Neural progenitor cell (in vitro differentiated cells): ENCODE measurements around the gene ABCA3. TPM values are rescaled to one million over a fixed set of nuclear protein-coding genes. Genes with fewer than 3 reads are reported as not detected.
"Not testable (repeated sequence)": the region's sequence is repeated elsewhere in the genome, so short reads cannot be mapped to it uniquely, and the experiment has no call there.

Experiments used
- DNase-seq: peaks from one replicate; pipeline ENCODE4 v3.0.0-alpha.2; 2016; ENCODE audit warnings: low spot score
- H2AFZ ChIP-seq: fragments of 200-600 bp; sonication (generic); replicated peaks from 2 replicates; pipeline ENCODE4 v1.6.1; 2016; ENCODE audit warnings: antibody characterized with exemption
- H3F3A ChIP-seq: fragments of 200-600 bp; sonication (generic); 2 replicates; pipeline ENCODE4 v1.6.1; 2016; ENCODE audit warnings: antibody characterized with exemption, low read depth
- H3K27ac ChIP-seq: fragments of 200-600 bp; sonication (generic); 2 replicates; pipeline ENCODE4 v1.5.1; 2016; ENCODE audit warnings: mild to moderate bottlenecking
- H3K27me3 ChIP-seq: fragments of 200-600 bp; sonication (generic); 2 replicates; pipeline ENCODE4 v1.6.1; 2016; ENCODE audit warnings: mild to moderate bottlenecking, moderate library complexity
- H3K36me3 ChIP-seq: fragments of 200-600 bp; sonication (generic); 2 replicates; pipeline ENCODE4 v1.5.1; 2016
- H3K4me1 ChIP-seq: fragments of 200-600 bp; sonication (generic); 2 replicates; pipeline ENCODE4 v1.6.1; 2016; ENCODE audit warnings: mixed run types
- H3K4me2 ChIP-seq: fragments of 200-600 bp; sonication (generic); 2 replicates; pipeline ENCODE4 v1.6.1; 2016
- H3K4me3 ChIP-seq: fragments of 200-600 bp; sonication (generic); 2 replicates; pipeline ENCODE4 v1.5.1; 2016
- H3K79me2 ChIP-seq: fragments of 200-600 bp; sonication (generic); 2 replicates; pipeline ENCODE4 v1.6.1; 2016; ENCODE audit warnings: low read depth
- H3K9ac ChIP-seq: fragments of 200-600 bp; sonication (generic); 2 replicates; pipeline ENCODE4 v1.6.1; 2016
- H3K9me3 ChIP-seq: fragments of 200-600 bp; sonication (generic); 2 replicates; pipeline ENCODE4 v1.5.1; 2016; ENCODE audit warnings: low read depth
- H4K20me1 ChIP-seq: fragments of 200-600 bp; sonication (generic); 2 replicates; pipeline ENCODE4 v1.6.1; 2016; ENCODE audit warnings: low read depth
- H3K27ac Mint-ChIP-seq: 3 replicates; pipeline ENCODE4 v1.8.0; 2021; ENCODE audit warnings: mixed read lengths
- H3K27me3 Mint-ChIP-seq: 2 replicates; pipeline ENCODE4 v1.8.0; 2022; ENCODE audit warnings: low read depth, mild to moderate bottlenecking, inconsistent platforms, moderate library complexity, mixed read lengths; ENCODE audit not compliant: insufficient read depth
- H3K36me3 Mint-ChIP-seq: 3 replicates; pipeline ENCODE4 v1.8.0; 2021; ENCODE audit warnings: mixed read lengths
- H3K4me1 Mint-ChIP-seq: 3 replicates; pipeline ENCODE4 v1.8.0; 2021; ENCODE audit warnings: mixed read lengths
- H3K4me3 Mint-ChIP-seq: 3 replicates; pipeline ENCODE4 v1.8.0; 2021; ENCODE audit warnings: mild to moderate bottlenecking, moderate library complexity, mixed read lengths
- H3K9me3 Mint-ChIP-seq: 3 replicates; pipeline ENCODE4 v1.8.0; 2020; ENCODE audit warnings: mixed read lengths
- EZH2 ChIP-seq: fragments of 200-600 bp; sonication (generic); IDR thresholded peaks from 2 replicates; pipeline ENCODE4 v1.6.1; 2017; ENCODE audit warnings: antibody characterized with exemption, mild to moderate bottlenecking, moderate library complexity
- EZH2phosphoT487 ChIP-seq: fragments of 200-600 bp; sonication (generic); IDR thresholded peaks from 2 replicates; pipeline ENCODE4 v1.6.1; 2017; ENCODE audit warnings: antibody characterized with exemption
- total RNA-seq: library from RNA; depleted of rRNA; stranded (reverse); fragments of >200 nt; gene quantifications from 2 replicates; pipeline ENCODE4 v1.2.3, GENCODE V29; 2015; ENCODE audit warnings: low replicate concordance
- TF ChIP-seq, protein P1 (sequence below): fragments of 200-600 bp; sonication (generic); IDR thresholded peaks from 2 replicates; pipeline ENCODE4 v1.5.1; 2017; ENCODE audit warnings: antibody characterized with exemption, mild to moderate bottlenecking

The ABCA3 gene
- total RNA-seq, 1 donor from 2014 or later: 9.7 TPM

GRCh38 chr16:2243031-2243528 is 97.4 kb downstream of the ABCA3 start:
- Mint-ChIP-seq H3K9me3 (no peaks in the 10 kb centered on the region), H3K36me3 (peaks cover 9% of the 10 kb centered on the region), H3K27me3 (peaks cover 6% of the 10 kb centered on the region), H3K4me3 (no peak overlapping the region), H3K27ac (no peak overlapping the region), H3K4me1 (no peaks in the 10 kb centered on the region)
- Histone ChIP-seq H3K4me1 (peaks cover 6% of the 10 kb centered on the region), H3K36me3 (no peaks in the 10 kb centered on the region), H3K27ac (no peak overlapping the region), H4K20me1 (peaks cover 22% of the 10 kb centered on the region), H3K9ac (no peak overlapping the region), H3K27me3 (peaks cover 5% of the 10 kb centered on the region), H2AFZ (no peak overlapping the region), H3K9me3 (no peaks in the 10 kb centered on the region), H3F3A (peaks cover 17% of the 10 kb centered on the region), H3K4me2 (no peak overlapping the region), H3K4me3 (no peak overlapping the region), H3K79me2 (peaks cover 12% of the 10 kb centered on the region)
- DNase-seq: no peak
- no peak for TF ChIP-seq EZH2
- TF ChIP-seq, protein P1, sequence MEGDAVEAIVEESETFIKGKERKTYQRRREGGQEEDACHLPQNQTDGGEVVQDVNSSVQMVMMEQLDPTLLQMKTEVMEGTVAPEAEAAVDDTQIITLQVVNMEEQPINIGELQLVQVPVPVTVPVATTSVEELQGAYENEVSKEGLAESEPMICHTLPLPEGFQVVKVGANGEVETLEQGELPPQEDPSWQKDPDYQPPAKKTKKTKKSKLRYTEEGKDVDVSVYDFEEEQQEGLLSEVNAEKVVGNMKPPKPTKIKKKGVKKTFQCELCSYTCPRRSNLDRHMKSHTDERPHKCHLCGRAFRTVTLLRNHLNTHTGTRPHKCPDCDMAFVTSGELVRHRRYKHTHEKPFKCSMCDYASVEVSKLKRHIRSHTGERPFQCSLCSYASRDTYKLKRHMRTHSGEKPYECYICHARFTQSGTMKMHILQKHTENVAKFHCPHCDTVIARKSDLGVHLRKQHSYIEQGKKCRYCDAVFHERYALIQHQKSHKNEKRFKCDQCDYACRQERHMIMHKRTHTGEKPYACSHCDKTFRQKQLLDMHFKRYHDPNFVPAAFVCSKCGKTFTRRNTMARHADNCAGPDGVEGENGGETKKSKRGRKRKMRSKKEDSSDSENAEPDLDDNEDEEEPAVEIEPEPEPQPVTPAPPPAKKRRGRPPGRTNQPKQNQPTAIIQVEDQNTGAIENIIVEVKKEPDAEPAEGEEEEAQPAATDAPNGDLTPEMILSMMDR: peak; percentile 7
- no peak for TF ChIP-seq EZH2phosphoT487

DNA sequence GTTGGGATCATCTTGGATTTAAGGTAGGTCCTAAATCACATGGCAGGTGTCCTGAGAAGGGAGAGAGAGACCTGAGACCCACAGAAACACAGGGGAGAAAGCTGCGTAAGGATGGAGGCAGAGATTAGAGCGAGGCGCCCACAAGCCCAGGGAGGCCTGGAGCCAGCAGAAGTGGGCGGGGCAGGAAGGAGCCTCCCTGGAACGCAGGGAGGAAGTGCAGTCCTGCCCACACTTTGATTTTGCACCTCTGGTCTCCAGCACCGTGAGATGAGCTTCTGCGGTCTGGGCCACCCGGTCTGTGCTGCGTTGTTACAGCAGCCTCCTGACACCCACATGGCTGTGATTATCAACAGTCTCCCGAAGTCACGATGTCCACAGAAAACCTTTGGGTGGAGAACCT is 97.9 kb downstream of the ABCA3 start:
- no peak for TF ChIP-seq EZH2phosphoT487
- TF ChIP-seq, protein P1: no peak
- TF ChIP-seq EZH2: no peak
- Histone ChIP-seq H3K27ac (no peak overlapping the region), H3K4me3 (no peak overlapping the region), H3K9me3 (no peaks in the 10 kb centered on the region), H3K4me2 (no peak overlapping the region), H2AFZ (no peak overlapping the region), H3K27me3 (peaks cover 10% of the 10 kb centered on the region), H3K36me3 (no peaks in the 10 kb centered on the region), H3K4me1 (peaks cover 10% of the 10 kb centered on the region), H3F3A (peaks cover 21% of the 10 kb centered on the region), H3K9ac (no peak overlapping the region), H3K79me2 (peaks cover 7% of the 10 kb centered on the region), H4K20me1 (peaks cover 27% of the 10 kb centered on the region)
- Mint-ChIP-seq H3K27me3 (peaks cover 8% of the 10 kb centered on the region), H3K4me3 (no peak overlapping the region), H3K9me3 (no peaks in the 10 kb centered on the region), H3K36me3 (peaks cover 9% of the 10 kb centered on the region), H3K4me1 (no peaks in the 10 kb centered on the region), H3K27ac (no peak overlapping the region)
- no peak for DNase-seq

- H3K4me1 Mint-ChIP-seq, H3K4me3 Mint-ChIP-seq, H3K4me2 ChIP-seq, H3K27ac Mint-ChIP-seq, H3K9me3 Mint-ChIP-seq, DNase-seq, H3K9ac ChIP-seq, H3K36me3 ChIP-seq, H3K9me3 ChIP-seq, H2AFZ ChIP-seq, H3K27ac ChIP-seq, H3K4me3 ChIP-seq, H3K79me2 ChIP-seq, H3K36me3 Mint-ChIP-seq: not testable (repeated sequence)
- H4K20me1 ChIP-seq: peaks cover 50% of the 10 kb centered on the region
- peaks cover 26% of the 10 kb centered on the region for H3K4me1 ChIP-seq
- peaks cover 31% of the 10 kb centered on the region for H3K27me3 ChIP-seq
- H3K27me3 Mint-ChIP-seq: peaks cover 11% of the 10 kb centered on the region
- peaks cover 41% of the 10 kb centered on the region for H3F3A ChIP-seq
Observed at GRCh38 chr16:2240331-2240730, 100.2 kb downstream of the ABCA3 start.

DNA sequence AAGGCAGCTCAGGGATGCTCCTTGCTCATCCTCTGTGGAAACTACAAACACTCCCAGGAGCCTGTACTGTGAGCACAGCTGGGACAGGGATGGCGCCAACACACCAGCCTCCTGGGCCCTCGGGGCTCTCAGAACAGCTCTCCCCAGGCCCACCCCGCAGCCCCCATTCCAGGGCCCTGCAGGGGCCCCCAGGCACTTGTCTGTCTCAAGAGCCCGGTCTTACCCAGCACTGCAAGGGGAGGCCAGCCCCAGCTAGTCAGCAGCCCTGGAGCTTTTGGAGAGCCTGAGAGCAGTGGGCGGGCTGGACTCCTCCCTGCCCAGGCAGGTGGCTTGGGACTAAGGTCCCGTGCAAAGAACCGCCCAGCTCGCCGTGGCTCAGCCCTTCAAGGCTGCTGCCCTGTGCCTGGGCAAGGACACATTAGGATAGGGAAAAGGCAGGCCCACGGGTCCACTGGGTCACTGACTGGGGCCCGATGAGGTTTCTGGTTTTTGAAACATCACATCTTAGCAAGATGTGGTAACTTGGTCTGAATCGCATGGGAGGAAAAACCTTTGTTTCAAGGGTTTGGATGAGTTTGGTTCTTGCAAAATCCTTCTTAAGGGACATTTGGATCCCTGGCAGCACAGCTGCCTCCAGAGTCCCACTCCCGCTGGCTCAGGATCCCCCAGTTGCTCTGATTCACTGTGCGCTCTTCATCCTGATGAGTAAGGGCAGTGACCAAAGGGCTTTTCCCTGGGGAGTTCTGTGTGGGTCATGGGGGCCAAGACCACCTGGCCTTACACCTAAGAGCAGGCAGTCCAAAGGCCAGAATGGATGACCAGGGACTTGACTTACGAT is 101.5 kb downstream of the ABCA3 start:
- Mint-ChIP-seq H3K4me3 (no peak overlapping the region), H3K27ac (peak overlapping the region; percentile 63), H3K9me3 (no peaks in the 10 kb centered on the region), H3K27me3 (peaks cover 11% of the 10 kb centered on the region), H3K36me3 (peaks cover 9% of the 10 kb centered on the region), H3K4me1 (no peaks in the 10 kb centered on the region)
- DNase-seq: peak; percentile 51
- no peaks in the 10 kb centered on the region for H3K79me2 ChIP-seq
- TF ChIP-seq, protein P1: no peak
- TF ChIP-seq EZH2phosphoT487: no peak
- no peak for TF ChIP-seq EZH2
- peaks cover 49% of the 10 kb centered on the region for H4K20me1 ChIP-seq
- H3K36me3 ChIP-seq: no peaks in the 10 kb centered on the region
- H3K4me1 ChIP-seq: peaks cover 26% of the 10 kb centered on the region
- H3K27ac ChIP-seq: no peak overlapping the region
- no peak overlapping the region for H2AFZ ChIP-seq
- no peak overlapping the region for H3K4me2 ChIP-seq
- peaks cover 31% of the 10 kb centered on the region for H3K27me3 ChIP-seq
- peaks cover 41% of the 10 kb centered on the region for H3F3A ChIP-seq
- H3K9ac ChIP-seq: no peak overlapping the region
- H3K4me3 ChIP-seq: no peak overlapping the region
- no peaks in the 10 kb centered on the region for H3K9me3 ChIP-seq
